GM10266 (cell line): ENCODE measurements around the gene PRND.
"Not testable (repeated sequence)": the region's sequence is repeated elsewhere in the genome, so short reads cannot be mapped to it uniquely, and the experiment has no call there.

Experiments used
- DNase-seq: peaks from one replicate; pipeline ENCODE4 v3.0.0; 2012; ENCODE audit errors: extremely low spot score
- CTCF ChIP-seq: IDR thresholded peaks from 2 replicates; pipeline ENCODE4 v1.5.1; 2012; ENCODE audit warnings: mild to moderate bottlenecking, low read depth; ENCODE audit not compliant: control insufficient read depth, insufficient read depth; ENCODE audit errors: missing control alignments

The PRND gene

GRCh38 chr20:4737857-4738627, 16.3 kb downstream of the PRND start:
- no peak for TF ChIP-seq CTCF
- no peak for DNase-seq

GRCh38 chr20:4740774-4741431, 19.2 kb downstream of the PRND start:
- DNase-seq, result peak; percentile 55
- peak; percentile 82 for TF ChIP-seq CTCF

- no peak for DNase-seq
- TF ChIP-seq CTCF, result no peak
Measured at GRCh38 chr20:4748847-4749246, 27.1 kb downstream of the PRND start.

GRCh38 chr20:4749326-4749725, 27.6 kb downstream of the PRND start:
- no peak for DNase-seq
- TF ChIP-seq CTCF, result no peak

GRCh38 chr20:4750381-4750780, 28.7 kb downstream of the PRND start:
- no peak for TF ChIP-seq CTCF
- DNase-seq, result no peak

GRCh38 chr20:4759100-4759884, 37.6 kb downstream of the PRND start:
- DNase-seq, result not testable (repeated sequence)
- peak; percentile 60 for TF ChIP-seq CTCF
